HepG2 (cell line): Measurements from ENCODE around the gene CAMTA2. TPM values are rescaled to one million over a fixed set of nuclear protein-coding genes. Genes with fewer than 3 reads are reported as not detected.

Source experiments
- ATAC-seq: fragments of 200-7000 bp; cut with Tn5 transposase; 3 replicates; pipeline ENCODE4 v1.9.1; 2020; ENCODE audit warnings: mild to moderate bottlenecking, moderate library complexity
- BruUV-seq: library from RNA; stranded (reverse); fragments of 400-500 nt; replicated peaks from 2 replicates; lab custom pipeline; 2021; lab: Mats Ljungman, UMichigan
- CTCF ChIA-PET: fragments of 300-600 bp; formaldehyde crosslinking; extraction: SDS; loops from one replicate; lab custom pipeline; 2021; ENCODE audit warnings: low total read pairs, inconsistent platforms, low intra/inter-chr PET ratio; lab: Yijun Ruan, JAX
- POLR2A ChIA-PET: fragments of 350-600 bp; sonication (Branson Sonifier 250); formaldehyde crosslinking; loops from one replicate; lab custom pipeline; 2020; ENCODE audit warnings: antibody characterized with exemption, inconsistent platforms; lab: Yijun Ruan, JAX
- DNase-seq: peaks from one replicate; pipeline ENCODE4 v3.0.0-alpha.2; 2015; ENCODE audit warnings: low spot score
- FAIRE-seq: peaks from 3 replicates; lab custom pipeline; 2011; peaks lifted over from hg19 to GRCh38; lab: Jason Lieb, UNC
- H2AFZ ChIP-seq: one replicate; pipeline ENCODE4 v1.6.1; 2011; ENCODE audit warnings: low read length, inconsistent platforms
- H3K27ac ChIP-seq: fragments of 300-600 bp; 3 replicates; pipeline ENCODE4 v1.8.0; 2011; ENCODE audit warnings: mixed run types, mild to moderate bottlenecking, mixed read lengths, low read length, inconsistent platforms; ENCODE audit not compliant: insufficient read depth; ENCODE audit errors: extremely low read length
- H3K27me3 ChIP-seq, 2 experiments: fragments of 200-600 bp in 1 of 2; 2 replicates in 1 of 2; 3 replicates in 1 of 2; pipeline versions ENCODE4 v1.6.0 to v1.8.0; 2011; ENCODE audit warnings: low read length in 2 of 2, mild to moderate bottlenecking in 2 of 2, moderate library complexity in 2 of 2, inconsistent platforms in 1 of 2; ENCODE audit not compliant: insufficient read depth in 2 of 2, control insufficient read depth in 1 of 2
- H3K36me3 ChIP-seq, 2 experiments: fragments of 200-600 bp in 1 of 2; replicated peaks in 1 of 2; 2 replicates in 1 of 2; 3 replicates in 1 of 2; pipeline versions ENCODE4 v1.5.1 to v1.8.0; 2011; ENCODE audit warnings: low read length in 2 of 2, inconsistent platforms in 1 of 2; ENCODE audit not compliant: insufficient read depth in 2 of 2, control insufficient read depth in 1 of 2
- H3K4me1 ChIP-seq: 2 replicates; pipeline ENCODE4 v1.5.1; 2012; ENCODE audit warnings: low read length, inconsistent platforms; ENCODE audit not compliant: insufficient read depth
- H3K4me2 ChIP-seq: 2 replicates; pipeline ENCODE4 v1.6.0; 2011; ENCODE audit warnings: low read depth, low read length, inconsistent platforms
- H3K4me3 ChIP-seq, 3 experiments: fragments of 200-600 bp in 1 of 3; sonication (generic), shearing (Covaris generic) in 1 of 3; replicated peaks in 1 of 3; 2 replicates each; pipeline ENCODE4 v1.5.1; 2011 to 2016; ENCODE audit warnings: low read length in 3 of 3, inconsistent platforms in 2 of 3, low read depth in 2 of 3, mild to moderate bottlenecking in 2 of 3, control low read depth in 1 of 3, mixed read lengths in 1 of 3; ENCODE audit not compliant: insufficient read depth in 1 of 3
- H3K79me2 ChIP-seq: one replicate; pipeline ENCODE4 v1.6.1; 2011; ENCODE audit warnings: low read length, inconsistent platforms; ENCODE audit not compliant: insufficient read depth
- H3K9ac ChIP-seq: 2 replicates; pipeline ENCODE4 v1.6.0; 2011; ENCODE audit warnings: mild to moderate bottlenecking, low read depth, low read length, inconsistent platforms; ENCODE audit not compliant: insufficient read depth
- H3K9me3 ChIP-seq: 2 replicates; pipeline ENCODE4 v1.5.1; 2012; ENCODE audit warnings: mild to moderate bottlenecking, low read length
- H4K20me1 ChIP-seq: 2 replicates; pipeline ENCODE4 v1.6.0; 2011; ENCODE audit warnings: inconsistent platforms, mild to moderate bottlenecking, low read length, moderate library complexity; ENCODE audit not compliant: insufficient read depth
- AKAP8 ChIP-seq: sonication (generic); formaldehyde crosslinking; IDR thresholded peaks from 2 replicates; pipeline ENCODE4 v1.5.1; 2020; ENCODE audit warnings: mild to moderate bottlenecking, missing genetic modification reagents
- ARID3A ChIP-seq: IDR thresholded peaks from 2 replicates; pipeline ENCODE4 v1.6.1; 2012; ENCODE audit warnings: low read depth, low read length, improper control_type of control experiment
- CERS6 ChIP-seq: sonication (generic); formaldehyde crosslinking; IDR thresholded peaks from 2 replicates; pipeline ENCODE4 v1.5.0; 2020; ENCODE audit warnings: missing genetic modification reagents
- ETV5 ChIP-seq: IDR thresholded peaks from 2 replicates; pipeline ENCODE4 v1.6.1; 2018; ENCODE audit warnings: missing biosample characterization, missing genetic modification reagents, inconsistent platforms, borderline replicate concordance
- HOXA5 ChIP-seq: sonication (generic); formaldehyde crosslinking; IDR thresholded peaks from 2 replicates; pipeline ENCODE4 v1.4.0; 2020; ENCODE audit warnings: missing genetic modification reagents
- MED8 ChIP-seq: sonication (generic); formaldehyde crosslinking; IDR thresholded peaks from 2 replicates; pipeline ENCODE4 v1.8.1; 2023; ENCODE audit warnings: mild to moderate bottlenecking, missing genetic modification reagents; ENCODE audit not compliant: insufficient replicate concordance
- MIXL1 ChIP-seq: IDR thresholded peaks from 2 replicates; pipeline ENCODE4 v1.6.1; 2016
- MTA1 ChIP-seq: sonication (generic); formaldehyde crosslinking; IDR thresholded peaks from 2 replicates; pipeline ENCODE4 v1.4.0; 2020; ENCODE audit warnings: missing genetic modification reagents, mild to moderate bottlenecking, borderline replicate concordance
- NFYB ChIP-seq: sonication (generic); formaldehyde crosslinking; IDR thresholded peaks from 2 replicates; pipeline ENCODE4 v1.4.0; 2020; ENCODE audit warnings: missing genetic modification reagents
- POGK ChIP-seq: sonication (generic); formaldehyde crosslinking; conservative IDR thresholded peaks from 2 replicates; pipeline ENCODE4 v1.8.0; 2022; ENCODE audit warnings: mild to moderate bottlenecking, moderate library complexity, missing genetic modification reagents
- RXRA ChIP-seq: sonication (generic); formaldehyde crosslinking; IDR thresholded peaks from 2 replicates; pipeline ENCODE4 v1.5.1; 2020; ENCODE audit warnings: missing genetic modification reagents
- SALL2 ChIP-seq: sonication (generic); formaldehyde crosslinking; IDR thresholded peaks from 2 replicates; pipeline ENCODE4 v1.8.1; 2023; ENCODE audit warnings: mild to moderate bottlenecking, missing genetic modification reagents, inconsistent platforms
- TBL1XR1 ChIP-seq: fragments of 150-350 bp; IDR thresholded peaks from 2 replicates; pipeline ENCODE4 v1.6.1; 2014; ENCODE audit warnings: borderline replicate concordance, low read length; ENCODE audit not compliant: partially characterized antibody
- TEAD3 ChIP-seq: optimal IDR thresholded peaks from 2 replicates; pipeline ENCODE3; 2016; ENCODE audit warnings: borderline replicate concordance
- ZNF274 ChIP-seq: sonication (generic); formaldehyde crosslinking; IDR thresholded peaks from 2 replicates; pipeline ENCODE4 v1.5.1; 2020; ENCODE audit warnings: mild to moderate bottlenecking, missing genetic modification reagents
- ZNF280B ChIP-seq: sonication (generic); formaldehyde crosslinking; IDR thresholded peaks from 2 replicates; pipeline ENCODE4 v1.5.0; 2020; ENCODE audit warnings: missing genetic modification reagents, mild to moderate bottlenecking, borderline replicate concordance
- ZNF614 ChIP-seq: IDR thresholded peaks from 2 replicates; pipeline ENCODE4 v1.6.1; 2018; ENCODE audit warnings: missing biosample characterization, missing genetic modification reagents, inconsistent platforms, borderline replicate concordance
- WGBS: methylation state at CpG from one replicate; pipeline ENCODE4 v1.1.6; 2017; ENCODE audit warnings: low lambda C conversion rate; 5-methylcytosine and 5-hydroxymethylcytosine counted together
- in situ Hi-C: cut with HindIII; loops from 2 replicates; pipeline ENCODE4 v1.10.0; 2017; ENCODE audit warnings: low pct_unique_long_range_greater_than_20kb; ENCODE audit not compliant: extremely low pct_ligation_motif_present
- intact Hi-C: fragments of 100-400 bp; cut with micrococcal nuclease; formaldehyde crosslinking; loops from one replicate; pipeline ENCODE4 v1.10.0; 2022; ENCODE audit not compliant: unreplicated experiment
- polyA plus RNA-seq, 8 experiments: library from polyadenylated mRNA; depleted of rRNA in 3 of 8; stranded (reverse) in 7 of 8; unstranded in 1 of 8; fragments of >200 nt; fragmentation: Illumina TruSeq in 4 of 8; extraction: Trizol in 4 of 8; gene quantifications; 2 replicates each; pipeline versions ENCODE4 v1.2.1 to v1.2.3, GENCODE V29; 2011 to 2016; ENCODE audit warnings: low read depth in 4 of 8, missing spikeins in 1 of 8, mixed read lengths in 1 of 8; ENCODE audit not compliant: insufficient read depth in 1 of 8
- total RNA-seq, 5 experiments: library from RNA; depleted of rRNA; stranded (reverse); fragments of >200 nt; fragmentation: Illumina TruSeq; extraction: Trizol; gene quantifications; 2 replicates each; pipeline ENCODE4 v1.2.3, GENCODE V29; 2016; ENCODE audit warnings: low read depth in 1 of 5

CAMTA2 gene
- total and polyA plus RNA-seq, 2 of the 13 experiments (the other 11 are each of a cell fraction or from before 2014, with no cell fraction given) = 4.1 to 7.1 TPM

GRCh38 chr17:4934173-4934979, 53.1 kb downstream of the CAMTA2 start:
- no peaks in the 10 kb centered on the region for H3K9me3 ChIP-seq
- WGBS = 66% methylated on average over 7 of the region's 14 CpGs
- no peak overlapping the region for H2AFZ ChIP-seq
- POLR2A ChIA-PET = interaction anchor here (0.8 to 1.5 kb wide), 5 partner anchors 14 to 33 kb away, joined by 3 to 11 read pairs (median 4); partner anchors contain the start of genes ENO3, PFN1 and SPAG7
- intact Hi-C loops (loop anchor here (1.0 kb wide), 1 partner anchor 25 kb away; no protein-coding TSS in a partner anchor), in situ Hi-C loops (no loop called here)
- FAIRE-seq (peak; percentile 56), DNase-seq (peak; percentile 46), ATAC-seq (peak; percentile 91)
- peaks cover 22% of the 10 kb centered on the region for H3K4me1 ChIP-seq
- no peaks in the 10 kb centered on the region for H4K20me1 ChIP-seq
- peak overlapping the region; percentile 17; the same call in 1 of the 2 replicates for H3K9ac ChIP-seq
- CTCF ChIA-PET = interaction anchor here (2.0 kb wide), 1 partner anchor 25 kb away, joined by 10 read pairs; no protein-coding TSS in a partner anchor
- peak overlapping the region in 2 of 3 experiments; percentile 31 to 46; a peak in 2 of 6 replicates for H3K4me3 ChIP-seq
- H3K36me3 ChIP-seq = peaks cover 0 to 13% of the 10 kb centered on the region in 2 experiments; a peak in 3 of 5 replicates
- H3K79me2 ChIP-seq = peaks cover 15% of the 10 kb centered on the region
- H3K27ac ChIP-seq = no peak overlapping the region
- peak overlapping the region; percentile 69 for H3K4me2 ChIP-seq
- H3K27me3 ChIP-seq = no peaks in the 10 kb centered on the region
- BruUV-seq = no TSS peak
- TF ChIP-seq ZNF280B (CRISPR knock-in tag) (peak; percentile 76; the same call in 1 of the 2 replicates), MIXL1 (CRISPR knock-in tag) (peak; percentile 51; the same call in 1 of the 2 replicates), MED8 (peak; percentile 41), TEAD3 (CRISPR knock-in tag) (peak; percentile 48), HOXA5 (CRISPR knock-in tag) (no peak), RXRA (peak; percentile 55), TBL1XR1 (no peak), ZNF614 (no peak), CERS6 (CRISPR knock-in tag) (no peak), NFYB (CRISPR knock-in tag) (no peak), MTA1 (CRISPR knock-in tag) (peak; percentile 23; the same call in 1 of the 2 replicates), SALL2 (CRISPR knock-in tag) (0 out of 2 replicates have a peak, but pooled peaks have one; percentile 23), ARID3A (no peak), ZNF274 (0 out of 2 replicates have a peak, but pooled peaks have one; percentile 22), AKAP8 (CRISPR knock-in tag) (0 out of 2 replicates have a peak, but pooled peaks have one; percentile 47), POGK (peak; percentile 72; the same call in 1 of the 2 replicates), ETV5 (0 out of 2 replicates have a peak, but pooled peaks have one; percentile 48)
